Posterior vena cava (tissue), 2 donors: ENCODE results near the gene CSK. TPM values are rescaled to one million over a fixed set of nuclear protein-coding genes. Genes with fewer than 3 reads are reported as not detected.

Experiments
- DNase-seq: peaks from one replicate; pipeline ENCODE4 v3.0.0-alpha.2; 2020; ENCODE audit warnings: low spot score
- intact Hi-C, 2 donors: fragments of 100-400 bp; cut with DNase I; formaldehyde crosslinking; loops; one replicate each; pipeline versions ENCODE4 v1.14.1 to v1.14.2; 2022 to 2023
- microRNA-seq, 2 donors: library from miRNA; unstranded; fragments of <30 nt; microRNA quantifications; one replicate each; pipeline ENCODE4 v1.2.0, GENCODE V29; 2020 to 2021; ENCODE audit warnings: borderline microRNAs expressed in 2 of 2
- total RNA-seq, 2 donors: library from RNA; stranded (reverse); fragmentation: NEBNext Ultra II Directional; extraction: Animal tissue kit (Norgen Biotek cat#: 25700); gene quantifications; one replicate each; pipeline ENCODE4 v1.2.1, GENCODE V29; 2021
- donor health status: DM: yes; HTN: yes; CAD: no.
- donor health status: DM: yes; HTN: yes; CAD: no.

The CSK gene
- total RNA-seq, 2 donors from 2014 or later: 29.6 to 31.8 TPM

DNA sequence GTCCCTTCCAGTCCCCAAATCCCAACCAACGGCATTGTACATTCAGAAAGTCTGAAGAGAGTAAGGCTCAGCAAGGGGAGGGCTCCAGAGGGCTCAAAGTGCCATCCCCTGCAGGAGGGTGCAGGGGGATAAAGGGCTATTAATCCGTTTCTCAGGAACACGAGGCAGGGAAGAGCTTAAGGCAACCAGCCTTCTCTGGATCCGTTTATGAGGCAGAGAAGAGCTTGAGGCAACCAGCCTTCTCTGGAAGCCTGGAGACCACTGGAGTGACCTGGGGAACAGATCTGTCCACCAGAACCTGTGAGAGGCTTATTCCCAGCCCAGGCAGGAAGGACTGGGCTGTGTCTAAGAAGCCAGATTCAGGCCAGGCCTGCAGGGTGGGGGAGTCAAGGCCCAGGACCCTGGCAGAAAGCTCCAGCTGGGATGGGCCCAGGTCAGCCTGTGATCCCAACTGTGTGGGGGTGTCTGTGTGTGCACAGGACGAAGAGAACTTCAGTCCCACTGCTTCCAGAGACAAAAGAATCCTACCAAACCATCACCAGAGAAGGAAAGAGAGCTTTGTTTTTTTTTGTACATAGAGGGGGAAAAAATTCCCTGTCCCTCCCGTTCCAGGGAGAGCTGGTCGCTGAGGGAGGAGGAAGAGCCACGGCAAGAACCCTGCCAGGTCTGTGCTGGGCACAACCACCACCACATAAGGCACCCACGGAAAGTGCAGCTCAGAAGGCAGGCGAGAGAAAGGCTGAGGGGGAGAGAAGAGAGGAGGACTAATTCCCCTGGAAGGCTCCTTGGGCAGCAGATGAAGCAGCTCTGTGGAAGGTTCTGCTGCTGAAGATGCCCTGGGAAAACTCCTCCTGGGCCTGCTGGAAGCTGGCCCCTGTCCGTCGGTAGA is 62.7 kb downstream of the CSK start:
- no peak for DNase-seq
- intact Hi-C loops: loop anchor here (5.0 kb wide), 2 partner anchors 53 to 62 kb away; partner anchors contain the start of gene CSK (in 1 of the 2)

DNA sequence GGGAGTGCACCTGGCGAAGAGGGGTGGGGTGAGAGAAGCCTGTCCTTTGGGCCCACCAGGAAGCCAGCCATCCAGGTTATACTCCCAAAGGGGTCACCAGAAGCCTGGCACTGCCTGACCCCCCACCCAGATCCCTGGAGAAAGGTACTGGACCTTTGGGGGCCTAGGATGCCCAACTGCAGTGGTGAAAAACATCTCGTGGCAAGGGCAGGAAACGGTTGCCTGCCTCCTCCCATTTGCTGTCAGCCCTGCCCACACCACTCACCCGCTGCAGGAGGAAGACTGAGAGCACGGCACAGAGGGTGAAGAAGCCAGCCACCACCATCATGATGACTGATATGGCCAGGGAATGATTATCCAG is 63.3 kb downstream of the CSK start:
- intact Hi-C loops: loop anchor here in 1 of 2 donors (5.0 kb wide), 1 partner anchor 52 kb away; no protein-coding TSS in a partner anchor

DNA sequence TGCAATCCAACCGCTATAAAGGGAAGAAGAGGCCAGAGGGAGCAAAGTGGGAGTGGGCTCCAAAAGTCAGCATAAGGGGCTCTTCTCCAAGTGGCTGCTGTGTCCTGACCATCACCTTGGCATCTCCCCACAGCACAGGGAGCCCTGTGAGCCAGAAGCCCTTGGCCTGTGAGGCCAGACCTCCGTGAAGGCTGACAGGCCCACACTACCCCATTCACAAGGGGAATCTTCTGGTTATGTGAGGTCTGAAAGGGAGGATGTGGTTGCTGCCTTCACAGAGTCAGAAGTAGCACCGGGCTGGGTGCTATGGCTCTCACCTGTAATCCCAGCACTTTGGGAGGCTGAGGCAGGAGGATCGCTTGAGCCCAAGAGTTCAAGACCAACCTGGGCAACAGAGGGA is 63.7 kb downstream of the CSK start:
- intact Hi-C loops: loop anchor here in 1 of 2 donors (5.0 kb wide), 1 partner anchor 52 kb away; no protein-coding TSS in a partner anchor
- no peak for DNase-seq

More for the DNA sequence above, 63.3 kb downstream of the CSK start:
- DNase-seq: no peak

DNA sequence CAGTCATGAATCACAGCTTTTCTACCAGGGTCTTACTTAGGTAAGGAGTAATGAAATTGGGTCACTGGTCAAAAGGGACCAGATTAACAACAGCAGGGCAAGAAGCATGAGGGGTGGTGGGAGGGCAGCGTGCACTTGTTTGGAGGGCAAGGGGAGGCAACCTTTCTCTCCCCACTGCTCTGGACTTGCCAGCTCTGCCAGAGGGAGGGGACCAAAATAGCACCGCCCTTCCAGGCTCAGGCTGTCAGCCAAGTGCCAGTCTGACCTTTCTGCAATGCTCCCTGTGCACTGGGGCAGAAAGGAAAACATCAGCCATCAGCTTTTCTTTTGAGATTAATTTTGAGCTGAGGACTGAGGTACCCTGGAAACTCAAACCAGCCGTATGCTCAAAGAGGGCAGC is 65.6 kb downstream of the CSK start:
- intact Hi-C loops: loop anchor here in 1 of 2 donors (5.0 kb wide), 1 partner anchor 50 kb away; no protein-coding TSS in a partner anchor
- DNase-seq: no peak

DNA sequence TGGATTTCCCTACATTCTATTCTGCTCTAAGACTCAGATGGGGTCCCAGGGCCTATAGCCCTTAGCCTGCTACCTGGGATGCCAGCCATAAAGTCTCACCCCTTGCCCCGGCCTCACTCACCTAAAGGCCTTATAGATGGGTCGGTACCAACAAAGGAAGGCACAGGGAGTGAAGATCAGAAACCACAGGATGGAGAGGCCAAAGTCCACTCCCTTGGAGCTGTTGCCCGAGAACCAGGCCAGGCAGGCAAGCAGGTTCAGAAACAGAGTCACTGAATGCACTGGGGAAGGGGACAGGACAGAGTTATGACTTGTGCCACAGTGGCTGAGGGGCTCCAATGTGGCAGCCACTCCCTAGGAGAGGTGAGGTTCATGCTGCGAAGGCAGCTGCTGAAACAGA is 68.5 kb downstream of the CSK start:
- intact Hi-C loops: no loop called here
- no peak for DNase-seq

DNA sequence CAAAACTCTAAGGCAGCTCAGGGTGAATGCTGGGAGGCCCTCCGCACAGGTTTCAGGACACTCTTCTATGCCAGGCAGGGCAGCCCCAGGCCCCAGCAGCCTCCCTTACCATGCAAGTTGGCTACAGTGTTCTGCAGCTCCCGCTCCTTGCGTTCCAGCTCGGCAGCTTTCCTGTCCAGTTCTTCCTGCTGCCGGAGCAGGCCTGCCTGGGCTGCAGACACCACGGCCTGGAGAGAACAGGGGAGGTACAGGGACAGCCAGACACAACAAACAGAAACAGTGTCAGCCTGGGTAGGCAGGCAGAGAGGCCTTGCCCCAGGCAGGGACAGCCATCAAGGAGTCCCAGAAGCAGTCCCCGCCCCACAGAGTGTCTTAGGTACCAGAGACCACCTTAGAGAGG is 70.1 kb downstream of the CSK start:
- no peak for DNase-seq
- intact Hi-C loops: no loop called here

Small RNA genes within 50 kb of the gene (microRNA-seq; reads per million reads assigned to microRNA genes)
- gene MIR4513: 0 reads per million in 2 donors
- gene MIR6882: 0.52 to 1.3 reads per million in 2 donors

Other genes starting within 250 kb of the CSK start
- 1 to 10 TPM; 4.2 to 4.9 TPM for gene ARID3B, start 240.9 kb upstream of the CSK start, total RNA-seq
- 10 to 100 TPM; 37.7 to 42.3 TPM for gene CLK3, start 166.2 kb upstream of the CSK start, total RNA-seq
- 10 to 100 TPM; 21.8 to 22.1 TPM for gene EDC3, start 86.1 kb upstream of the CSK start, total RNA-seq
- gene CYP1A1, start 56.6 kb upstream of the CSK start, total RNA-seq: under 1 TPM in 1 of 2 donors, not detected in 1; 0.48 TPM
- gene CYP1A2, start 33.2 kb upstream of the CSK start, total RNA-seq: not detected
- gene LMAN1L, start 30.8 kb downstream of the CSK start, total RNA-seq: not detected
- not detected for gene CPLX3, start 44.5 kb downstream of the CSK start, total RNA-seq
- gene ULK3, start 61.1 kb downstream of the CSK start, total RNA-seq: 10 to 100 TPM; 19.1 to 21.8 TPM
- gene SCAMP2, start 91.3 kb downstream of the CSK start, total RNA-seq: 10 to 100 TPM; 65.1 to 65.6 TPM
- gene MPI, start 108.0 kb downstream of the CSK start, total RNA-seq: 10 to 100 TPM; 22.4 to 26.5 TPM
- 10 to 100 TPM; 61.5 to 81.0 TPM for gene FAM219B, start 124.8 kb downstream of the CSK start, total RNA-seq
- gene COX5A, start 156.0 kb downstream of the CSK start, total RNA-seq: 100 to 1,000 TPM in 1 of 2 donors, 10 to 100 TPM in 1; 90.6 to 101 TPM
- 1 to 10 TPM; 7.5 to 9.3 TPM for gene RPP25, start 174.7 kb downstream of the CSK start, total RNA-seq
- 1 to 10 TPM; 2.4 to 2.9 TPM for gene SCAMP5, start 213.5 kb downstream of the CSK start, total RNA-seq
- gene PPCDC, start 241.5 kb downstream of the CSK start, total RNA-seq: 10 to 100 TPM in 1 of 2 donors, 1 to 10 TPM in 1; 9.2 to 11.0 TPM